ENCODE measurements around the gene PDPR. TPM values are rescaled to one million over a fixed set of nuclear protein-coding genes. Genes with fewer than 3 reads are reported as not detected.
"Not testable (repeated sequence)": the region's sequence is repeated elsewhere in the genome, so short reads cannot be mapped to it uniquely, and the experiment has no call there.

Gene PDPR
- total and polyA plus RNA-seq, 2 of the 8 experiments (the other 6 are each of a cell fraction or from before 2014, with no cell fraction given), result 40.2 to 43.1 TPM

- H3K18ac ChIP-seq (ENCODE audit: extremely low read depth, low read length); H4K5ac ChIP-seq (ENCODE audit: insufficient read length, low read depth, low read length); H2BK120ac ChIP-seq (replicated peaks; ENCODE audit: low read depth, low read length); POLR2A ChIA-PET (ENCODE audit: partially characterized antibody); H3K79me2 ChIP-seq (ENCODE audit: control insufficient read depth in 1 of 2, insufficient read depth in 2 of 2, low read length in 2 of 2); H3K23ac ChIP-seq (ENCODE audit: insufficient read length); H2BK15ac ChIP-seq (ENCODE audit: low read length); H3K27me3 ChIP-seq (replicated peaks in 1 of 4; ENCODE audit: control insufficient read depth in 3 of 4, extremely low read depth in 1 of 4, insufficient read depth in 3 of 4, low read length in 3 of 4); H2BK12ac ChIP-seq (ENCODE audit: low read depth, low read length); H4K8ac ChIP-seq (ENCODE audit: extremely low read depth, insufficient read depth, low read length); FAIRE-seq; H3K27ac ChIP-seq (ENCODE audit: low read depth, low read length); H3K56ac ChIP-seq (replicated peaks; ENCODE audit: insufficient read length, low read depth, low read length); DNase-seq (ENCODE audit: low read depth in 1 of 2, low spot score in 2 of 2); H2AK5ac ChIP-seq (ENCODE audit: low read depth, low read length); H3K4me3 ChIP-seq (ENCODE audit: extremely low read depth in 1 of 4, insufficient read depth in 2 of 4, low read depth in 3 of 4, low read length in 4 of 4); H4K91ac ChIP-seq (replicated peaks; ENCODE audit: insufficient read length, low read length); H3K36me3 ChIP-seq (ENCODE audit: control insufficient read depth in 2 of 4, insufficient read depth in 4 of 4, low read length in 3 of 4); H3K4me2 ChIP-seq (ENCODE audit: insufficient read depth in 1 of 2, low read depth in 2 of 2, low read length in 2 of 2); H3K23me2 ChIP-seq (ENCODE audit: low read depth, low read length); H2BK20ac ChIP-seq (ENCODE audit: low read length); H3K4ac ChIP-seq (replicated peaks; ENCODE audit: insufficient read length, low read depth, low read length); H2BK5ac ChIP-seq (ENCODE audit: low read depth, low read length); CTCF ChIA-PET (ENCODE audit: partially characterized antibody); H3K4me1 ChIP-seq (replicated peaks in 1 of 4; ENCODE audit: control insufficient read depth in 3 of 4, insufficient read depth in 4 of 4, low read length in 3 of 4); H4K20me1 ChIP-seq (replicated peaks in 1 of 2; ENCODE audit: control insufficient read depth in 1 of 2, insufficient read depth in 2 of 2, low read length in 2 of 2); H2AFZ ChIP-seq (ENCODE audit: low read length); H3K79me1 ChIP-seq (ENCODE audit: low read depth, low read length); H3K9me3 ChIP-seq (ENCODE audit: insufficient read depth in 2 of 2, low read depth in 1 of 2, low read length in 1 of 2); H3K14ac ChIP-seq (ENCODE audit: insufficient read length); H3K9ac ChIP-seq (replicated peaks in 1 of 4; ENCODE audit: extremely low read depth in 1 of 4, low read depth in 3 of 4, low read length in 3 of 4): not testable (repeated sequence)
- 89% methylated on average over 1 of the region's 2 CpGs; no CpG with 5 or more reads in 1 of the 2 experiments for WGBS, 2 experiments (ENCODE audit: extremely low coverage in 1 of 2, insufficient coverage in 1 of 2, insufficient read length in 1 of 2, insufficient replicate concordance in 2 of 2, low coverage in 1 of 2, low lambda C conversion rate in 2 of 2, missing lambda C conversion rate in 1 of 2)
These were observed 26.0 kb upstream of the PDPR start for GRCh38 chr16:70088160-70088559.

DNA sequence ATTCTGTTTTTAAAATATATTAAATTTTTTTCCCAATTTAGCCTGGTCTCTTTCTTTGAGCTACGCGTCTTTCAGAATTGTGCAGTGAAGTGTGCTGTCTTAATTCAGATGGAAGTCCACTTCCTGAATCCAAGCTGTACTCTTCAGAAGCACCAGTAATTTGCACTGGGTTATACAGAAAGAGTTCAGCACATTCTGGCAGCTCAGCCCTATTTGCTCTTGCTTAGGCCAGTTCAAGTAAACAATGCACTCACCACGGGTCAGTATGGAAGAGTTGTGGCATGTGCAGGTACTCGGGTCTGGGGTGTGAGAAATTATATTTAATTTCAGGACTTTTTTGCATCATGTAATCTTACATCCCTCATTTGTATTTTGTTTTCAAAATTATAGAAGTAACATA lies 25.3 kb upstream of the PDPR start:
- DNase-seq (ENCODE audit: low read depth in 1 of 2, low spot score in 2 of 2); H3K4me1 ChIP-seq (replicated peaks in 1 of 4; ENCODE audit: control insufficient read depth in 3 of 4, insufficient read depth in 4 of 4, low read length in 3 of 4); H2AFZ ChIP-seq (ENCODE audit: low read length); H3K18ac ChIP-seq (ENCODE audit: extremely low read depth, low read length); H3K9me3 ChIP-seq (ENCODE audit: insufficient read depth in 2 of 2, low read depth in 1 of 2, low read length in 1 of 2); H3K23ac ChIP-seq (ENCODE audit: insufficient read length); CTCF ChIA-PET (ENCODE audit: partially characterized antibody); H3K27me3 ChIP-seq (replicated peaks in 1 of 4; ENCODE audit: control insufficient read depth in 3 of 4, extremely low read depth in 1 of 4, insufficient read depth in 3 of 4, low read length in 3 of 4); H2BK20ac ChIP-seq (ENCODE audit: low read length); H2BK15ac ChIP-seq (ENCODE audit: low read length); H3K9ac ChIP-seq (replicated peaks in 1 of 4; ENCODE audit: extremely low read depth in 1 of 4, low read depth in 3 of 4, low read length in 3 of 4); FAIRE-seq; H2BK5ac ChIP-seq (ENCODE audit: low read depth, low read length); H3K79me1 ChIP-seq (ENCODE audit: low read depth, low read length); H2BK120ac ChIP-seq (replicated peaks; ENCODE audit: low read depth, low read length); H3K79me2 ChIP-seq (ENCODE audit: control insufficient read depth in 1 of 2, insufficient read depth in 2 of 2, low read length in 2 of 2); H2BK12ac ChIP-seq (ENCODE audit: low read depth, low read length); H3K36me3 ChIP-seq (ENCODE audit: control insufficient read depth in 2 of 4, insufficient read depth in 4 of 4, low read length in 3 of 4); H4K91ac ChIP-seq (replicated peaks; ENCODE audit: insufficient read length, low read length); H4K8ac ChIP-seq (ENCODE audit: extremely low read depth, insufficient read depth, low read length); H3K4ac ChIP-seq (replicated peaks; ENCODE audit: insufficient read length, low read depth, low read length); H3K14ac ChIP-seq (ENCODE audit: insufficient read length); H4K20me1 ChIP-seq (replicated peaks in 1 of 2; ENCODE audit: control insufficient read depth in 1 of 2, insufficient read depth in 2 of 2, low read length in 2 of 2); H2AK5ac ChIP-seq (ENCODE audit: low read depth, low read length); H3K23me2 ChIP-seq (ENCODE audit: low read depth, low read length); POLR2A ChIA-PET (ENCODE audit: partially characterized antibody); H3K56ac ChIP-seq (replicated peaks; ENCODE audit: insufficient read length, low read depth, low read length); H3K4me2 ChIP-seq (ENCODE audit: insufficient read depth in 1 of 2, low read depth in 2 of 2, low read length in 2 of 2); H3K4me3 ChIP-seq (ENCODE audit: extremely low read depth in 1 of 4, insufficient read depth in 2 of 4, low read depth in 3 of 4, low read length in 4 of 4); H3K27ac ChIP-seq (ENCODE audit: low read depth, low read length); H4K5ac ChIP-seq (ENCODE audit: insufficient read length, low read depth, low read length): not testable (repeated sequence)
- no CpG with 5 or more reads among the region's 4 CpGs for WGBS, 2 experiments (ENCODE audit: extremely low coverage in 1 of 2, insufficient coverage in 1 of 2, insufficient read length in 1 of 2, insufficient replicate concordance in 2 of 2, low coverage in 1 of 2, low lambda C conversion rate in 2 of 2, missing lambda C conversion rate in 1 of 2)
